Adrenal gland (tissue), 5 donors: ENCODE results near the gene RFWD3.

Experiments
- POLR2A ChIP-seq, 2 donors: fragments of 450-650 bp; IDR thresholded peaks; one replicate each; pipeline ENCODE4 v1.6.1; 2017; ENCODE audit warnings: antibody characterized with exemption in 2 of 2, mild to moderate bottlenecking in 2 of 2, moderate library complexity in 1 of 2
- TF ChIP-seq, protein P1 (sequence below), 6 experiments: fragments of 450-650 bp in 4 of 6; fragments of 200-600 bp in 2 of 6; sonication (generic) in 1 of 6; IDR thresholded peaks; 1 replicate in 5 of 6; 2 replicates in 1 of 6; pipeline versions ENCODE4 v1.5.1 to v1.8.0; 2016 to 2021; ENCODE audit warnings: antibody characterized with exemption in 6 of 6, mild to moderate bottlenecking in 2 of 6, moderate library complexity in 1 of 6
- donor health status: DM: no; HTN: no; CAD: no.

- TF ChIP-seq, protein P1, sequence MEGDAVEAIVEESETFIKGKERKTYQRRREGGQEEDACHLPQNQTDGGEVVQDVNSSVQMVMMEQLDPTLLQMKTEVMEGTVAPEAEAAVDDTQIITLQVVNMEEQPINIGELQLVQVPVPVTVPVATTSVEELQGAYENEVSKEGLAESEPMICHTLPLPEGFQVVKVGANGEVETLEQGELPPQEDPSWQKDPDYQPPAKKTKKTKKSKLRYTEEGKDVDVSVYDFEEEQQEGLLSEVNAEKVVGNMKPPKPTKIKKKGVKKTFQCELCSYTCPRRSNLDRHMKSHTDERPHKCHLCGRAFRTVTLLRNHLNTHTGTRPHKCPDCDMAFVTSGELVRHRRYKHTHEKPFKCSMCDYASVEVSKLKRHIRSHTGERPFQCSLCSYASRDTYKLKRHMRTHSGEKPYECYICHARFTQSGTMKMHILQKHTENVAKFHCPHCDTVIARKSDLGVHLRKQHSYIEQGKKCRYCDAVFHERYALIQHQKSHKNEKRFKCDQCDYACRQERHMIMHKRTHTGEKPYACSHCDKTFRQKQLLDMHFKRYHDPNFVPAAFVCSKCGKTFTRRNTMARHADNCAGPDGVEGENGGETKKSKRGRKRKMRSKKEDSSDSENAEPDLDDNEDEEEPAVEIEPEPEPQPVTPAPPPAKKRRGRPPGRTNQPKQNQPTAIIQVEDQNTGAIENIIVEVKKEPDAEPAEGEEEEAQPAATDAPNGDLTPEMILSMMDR (IDR thresholded peaks at IDR 0.05), result no peak
- TF ChIP-seq POLR2A (IDR thresholded peaks at IDR 0.05), result no peak
These were observed 33.4 kb upstream of the RFWD3 start for GRCh38 chr16:74700116-74700437.
